Measurements from ENCODE around the gene TUT4. TPM values are rescaled to one million over a fixed set of nuclear protein-coding genes. Genes with fewer than 3 reads are reported as not detected.

TUT4 gene
- total and polyA plus RNA-seq, 8 donors = 37.5 to 138 (median 116) TPM

GRCh38 chr1:52463891-52464290 lies 89.0 kb downstream of the TUT4 start:
- intact Hi-C loops (cut with DNase I) = no loop called here
- H3K4me3 ChIP-seq = no peak overlapping the region
- DNase-seq (no peak), ATAC-seq (no peak)
- no peaks in the 10 kb centered on the region for H3K9me3 ChIP-seq
- TF ChIP-seq, protein P1, sequence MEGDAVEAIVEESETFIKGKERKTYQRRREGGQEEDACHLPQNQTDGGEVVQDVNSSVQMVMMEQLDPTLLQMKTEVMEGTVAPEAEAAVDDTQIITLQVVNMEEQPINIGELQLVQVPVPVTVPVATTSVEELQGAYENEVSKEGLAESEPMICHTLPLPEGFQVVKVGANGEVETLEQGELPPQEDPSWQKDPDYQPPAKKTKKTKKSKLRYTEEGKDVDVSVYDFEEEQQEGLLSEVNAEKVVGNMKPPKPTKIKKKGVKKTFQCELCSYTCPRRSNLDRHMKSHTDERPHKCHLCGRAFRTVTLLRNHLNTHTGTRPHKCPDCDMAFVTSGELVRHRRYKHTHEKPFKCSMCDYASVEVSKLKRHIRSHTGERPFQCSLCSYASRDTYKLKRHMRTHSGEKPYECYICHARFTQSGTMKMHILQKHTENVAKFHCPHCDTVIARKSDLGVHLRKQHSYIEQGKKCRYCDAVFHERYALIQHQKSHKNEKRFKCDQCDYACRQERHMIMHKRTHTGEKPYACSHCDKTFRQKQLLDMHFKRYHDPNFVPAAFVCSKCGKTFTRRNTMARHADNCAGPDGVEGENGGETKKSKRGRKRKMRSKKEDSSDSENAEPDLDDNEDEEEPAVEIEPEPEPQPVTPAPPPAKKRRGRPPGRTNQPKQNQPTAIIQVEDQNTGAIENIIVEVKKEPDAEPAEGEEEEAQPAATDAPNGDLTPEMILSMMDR (IDR thresholded peaks at IDR 0.05) = no peak
- H3K27ac ChIP-seq = no peak overlapping the region
- peaks cover 0 to 24% of the 10 kb centered on the region in 2 donors for H3K36me3 ChIP-seq
- H3K27me3 ChIP-seq = no peaks in the 10 kb centered on the region
- H3K4me1 ChIP-seq = no peaks in the 10 kb centered on the region

- ATAC-seq = no peak
These were observed 91.1 kb downstream of the TUT4 start for GRCh38 chr1:52461821-52462220.

DNA sequence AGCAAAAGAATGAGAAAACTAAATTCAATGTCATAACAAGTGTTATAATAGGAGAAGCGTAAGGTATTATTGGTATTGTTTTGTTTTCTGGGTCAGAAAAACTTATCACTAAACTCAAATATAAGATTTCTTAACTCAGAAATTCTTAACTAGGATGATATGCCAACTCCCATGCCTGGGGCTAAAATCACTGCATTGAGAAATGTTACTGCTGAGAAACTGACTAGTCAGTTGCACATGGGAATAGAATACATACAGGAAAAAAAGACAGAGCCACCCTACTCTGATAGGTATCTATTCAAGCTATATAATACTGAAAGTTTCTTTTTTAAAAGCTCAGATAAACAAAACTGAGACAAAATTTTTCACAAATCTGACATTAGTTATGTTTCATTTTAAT lies 92.2 kb downstream of the TUT4 start:
- no peak for DNase-seq
- Histone ChIP-seq H3K9me3 (no peaks in the 10 kb centered on the region), H3K36me3 (peaks cover 0 to 18% of the 10 kb centered on the region in 2 donors), H3K4me1 (no peaks in the 10 kb centered on the region), H3K27me3 (no peaks in the 10 kb centered on the region), H3K4me3 (no peak overlapping the region), H3K27ac (no peak overlapping the region)
- intact Hi-C loops (cut with DNase I) = no loop called here
- TF ChIP-seq, protein P1 (IDR thresholded peaks at IDR 0.05) = no peak
- ATAC-seq = no peak

More at GRCh38 chr1:52461821-52462220, 91.1 kb downstream of the TUT4 start:
- Histone ChIP-seq H3K9me3 (no peaks in the 10 kb centered on the region), H3K4me3 (no peak overlapping the region), H3K36me3 (peaks cover 0 to 21% of the 10 kb centered on the region in 2 donors), H3K27ac (no peak overlapping the region), H3K4me1 (no peaks in the 10 kb centered on the region), H3K27me3 (no peaks in the 10 kb centered on the region)
- TF ChIP-seq, protein P1 (IDR thresholded peaks at IDR 0.05) = no peak
- intact Hi-C loops (cut with DNase I) = no loop called here
- DNase-seq = no peak

GRCh38 chr1:52455686-52456085 lies 97.2 kb downstream of the TUT4 start:
- ATAC-seq (no peak), DNase-seq (no peak)
- H3K36me3 ChIP-seq = peaks cover 0 to 23% of the 10 kb centered on the region in 2 donors
- TF ChIP-seq, protein P1 (IDR thresholded peaks at IDR 0.05) = no peak
- intact Hi-C loops (cut with DNase I) = no loop called here
- H3K27ac ChIP-seq = no peak overlapping the region
- no peaks in the 10 kb centered on the region for H3K27me3 ChIP-seq
- H3K4me3 ChIP-seq = no peak overlapping the region
- H3K4me1 ChIP-seq = no peaks in the 10 kb centered on the region
- H3K9me3 ChIP-seq = no peaks in the 10 kb centered on the region

DNA sequence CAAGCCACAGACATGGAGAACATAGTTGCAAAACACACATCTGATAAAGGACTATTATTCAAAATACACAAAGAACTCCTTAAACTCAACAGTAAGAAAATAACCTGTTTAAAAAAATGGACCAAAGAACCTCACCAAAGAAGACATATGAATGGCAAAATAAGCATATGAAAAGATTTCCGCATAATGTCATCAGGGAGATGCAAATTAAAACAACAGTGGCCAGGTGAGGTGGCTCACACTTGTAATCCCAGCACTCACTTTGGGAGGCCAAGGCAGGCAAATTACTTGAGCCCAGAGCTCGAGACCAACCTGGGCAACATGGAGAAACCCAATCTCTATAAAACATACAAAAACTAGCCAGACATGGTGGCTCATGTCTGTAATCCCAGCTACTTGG lies 98.1 kb downstream of the TUT4 start:
- no peak for DNase-seq
- TF ChIP-seq, protein P1 (IDR thresholded peaks at IDR 0.05) = no peak
- no peak overlapping the region for H3K27ac ChIP-seq
- no peaks in the 10 kb centered on the region for H3K4me1 ChIP-seq
- intact Hi-C loops (cut with DNase I) = no loop called here
- no peak for ATAC-seq
- H3K4me3 ChIP-seq = no peak overlapping the region
- H3K36me3 ChIP-seq = peaks cover 0 to 14% of the 10 kb centered on the region in 2 donors
- no peaks in the 10 kb centered on the region for H3K27me3 ChIP-seq
- H3K9me3 ChIP-seq = no peaks in the 10 kb centered on the region

All from left lung (tissue), 10 donors.